GM12874 (cell line): ENCODE results near the gene CDHR3.

Source experiments
- TF ChIP-seq, protein P1 (sequence below): IDR thresholded peaks from 2 replicates; pipeline ENCODE4 v1.5.1; 2011; ENCODE audit warnings: low read depth, mild to moderate bottlenecking, control low read depth, low read length, moderate library complexity; ENCODE audit not compliant: insufficient read depth

Gene CDHR3

DNA sequence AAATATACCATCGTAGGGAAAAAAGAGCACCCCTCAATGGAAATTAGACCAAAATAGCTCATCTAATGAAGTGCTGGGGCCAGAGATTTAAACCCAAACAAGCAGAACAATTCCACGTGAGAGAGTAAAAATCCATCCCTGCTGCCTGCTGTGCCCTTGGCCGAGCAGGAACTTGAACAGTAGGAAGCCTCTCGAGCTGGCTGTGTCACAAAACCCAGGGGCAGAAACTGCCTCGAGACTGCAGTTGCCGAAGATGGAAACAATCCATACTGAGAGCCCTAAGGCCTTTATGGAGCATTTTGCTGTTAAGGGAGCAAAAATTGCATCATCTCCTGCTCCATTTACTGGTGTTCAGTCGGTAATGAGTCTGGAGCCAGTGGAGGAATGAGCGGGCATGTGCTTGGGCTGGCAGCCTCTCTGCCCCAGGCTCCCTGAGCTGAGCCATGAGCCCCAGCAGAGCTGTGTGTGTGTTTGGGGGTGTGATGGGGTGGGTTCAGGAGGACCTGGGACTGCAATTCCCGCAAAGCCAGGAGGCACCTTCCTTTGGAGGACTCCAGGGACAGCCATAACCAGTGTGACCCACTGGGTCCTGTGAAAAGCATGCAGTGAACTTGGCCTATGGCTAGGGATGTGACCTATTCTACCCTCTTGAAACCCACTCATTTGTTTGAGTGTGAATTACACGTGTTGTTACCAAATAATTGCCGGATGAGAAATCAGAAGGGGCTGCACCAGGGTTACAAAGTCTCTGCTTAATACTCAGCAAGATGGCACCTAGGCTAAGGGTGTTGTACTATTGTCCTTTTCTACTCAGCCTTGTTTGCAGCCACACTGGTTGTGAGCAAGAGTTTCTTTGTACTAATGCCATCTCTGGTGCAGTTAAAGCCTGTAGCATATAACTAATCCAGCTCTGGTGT lies 58.3 kb downstream of the CDHR3 start:
- TF ChIP-seq, protein P1, sequence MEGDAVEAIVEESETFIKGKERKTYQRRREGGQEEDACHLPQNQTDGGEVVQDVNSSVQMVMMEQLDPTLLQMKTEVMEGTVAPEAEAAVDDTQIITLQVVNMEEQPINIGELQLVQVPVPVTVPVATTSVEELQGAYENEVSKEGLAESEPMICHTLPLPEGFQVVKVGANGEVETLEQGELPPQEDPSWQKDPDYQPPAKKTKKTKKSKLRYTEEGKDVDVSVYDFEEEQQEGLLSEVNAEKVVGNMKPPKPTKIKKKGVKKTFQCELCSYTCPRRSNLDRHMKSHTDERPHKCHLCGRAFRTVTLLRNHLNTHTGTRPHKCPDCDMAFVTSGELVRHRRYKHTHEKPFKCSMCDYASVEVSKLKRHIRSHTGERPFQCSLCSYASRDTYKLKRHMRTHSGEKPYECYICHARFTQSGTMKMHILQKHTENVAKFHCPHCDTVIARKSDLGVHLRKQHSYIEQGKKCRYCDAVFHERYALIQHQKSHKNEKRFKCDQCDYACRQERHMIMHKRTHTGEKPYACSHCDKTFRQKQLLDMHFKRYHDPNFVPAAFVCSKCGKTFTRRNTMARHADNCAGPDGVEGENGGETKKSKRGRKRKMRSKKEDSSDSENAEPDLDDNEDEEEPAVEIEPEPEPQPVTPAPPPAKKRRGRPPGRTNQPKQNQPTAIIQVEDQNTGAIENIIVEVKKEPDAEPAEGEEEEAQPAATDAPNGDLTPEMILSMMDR, result no peak

DNA sequence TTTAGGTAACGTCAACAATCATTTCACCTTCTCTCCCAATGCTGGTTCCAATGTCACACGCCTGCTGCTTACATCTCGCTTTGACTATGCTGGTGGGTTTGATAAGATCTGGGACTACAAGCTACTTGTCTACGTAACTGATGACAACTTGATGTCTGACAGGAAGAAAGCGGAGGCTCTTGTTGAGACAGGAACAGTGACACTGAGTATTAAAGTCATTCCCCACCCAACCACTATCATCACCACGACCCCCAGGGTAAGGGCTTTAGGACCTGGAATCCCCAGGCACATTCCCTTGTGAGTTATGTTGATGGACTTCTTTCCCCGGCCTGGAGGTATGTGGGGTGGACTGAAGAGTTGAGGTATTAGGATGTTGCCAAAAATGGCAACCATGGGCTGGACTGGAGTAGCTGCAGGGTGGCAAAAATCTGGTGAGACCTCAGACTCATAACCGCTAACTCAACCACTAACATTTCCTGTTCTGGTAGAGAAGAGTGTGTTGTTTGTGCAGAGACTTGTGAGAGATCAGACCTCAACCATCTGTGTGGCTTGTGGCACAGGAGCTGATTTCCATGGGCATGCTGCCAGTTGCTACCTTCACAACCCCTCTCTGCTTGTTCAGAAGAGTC lies 59.2 kb downstream of the CDHR3 start:
- TF ChIP-seq, protein P1, result no peak

DNA sequence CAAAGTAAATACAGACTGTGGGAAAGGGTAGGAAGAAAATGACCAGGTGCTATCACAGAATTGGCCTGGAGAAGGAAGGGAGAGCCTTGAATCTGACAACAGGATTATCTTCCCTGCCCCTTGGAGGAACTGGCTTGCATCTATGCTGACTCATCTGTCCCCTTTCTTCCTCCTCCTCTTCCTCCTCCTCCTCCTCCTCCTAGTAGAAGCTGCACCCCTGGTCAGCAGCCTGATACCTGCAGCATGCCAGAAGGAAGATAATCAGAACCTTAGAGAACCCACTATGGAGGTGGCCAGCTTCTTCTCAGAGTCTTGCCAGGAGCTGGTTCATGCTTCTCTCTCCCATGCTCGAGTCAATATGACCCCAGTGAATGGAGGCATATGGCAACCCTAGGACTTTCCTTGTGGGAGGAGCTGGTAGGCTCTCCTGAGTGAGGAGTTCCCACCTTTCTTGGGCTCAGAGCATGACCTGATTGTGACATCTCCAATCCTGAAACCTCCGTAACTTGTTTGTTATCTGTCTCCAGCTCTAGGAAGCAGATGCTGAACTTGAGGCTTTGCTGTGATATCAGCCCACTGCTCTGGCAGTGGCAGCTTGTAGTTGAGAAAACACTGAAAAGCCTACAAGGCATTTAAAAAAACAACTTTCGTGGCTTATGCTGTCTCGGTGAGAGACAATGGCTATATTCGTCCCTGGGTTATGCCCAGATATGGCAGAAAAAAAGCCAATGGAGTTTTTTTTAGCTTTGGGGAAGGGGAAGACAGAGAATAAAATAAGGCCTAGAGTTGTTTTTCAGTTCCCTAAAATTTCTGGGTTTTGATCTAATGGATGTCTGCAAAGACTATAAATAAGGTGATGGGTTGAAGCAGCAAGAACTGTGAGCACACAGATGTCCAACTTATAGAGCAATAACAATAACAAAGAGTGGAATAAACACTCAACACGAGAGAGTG lies 60.6 kb downstream of the CDHR3 start:
- TF ChIP-seq, protein P1, result no peak

DNA sequence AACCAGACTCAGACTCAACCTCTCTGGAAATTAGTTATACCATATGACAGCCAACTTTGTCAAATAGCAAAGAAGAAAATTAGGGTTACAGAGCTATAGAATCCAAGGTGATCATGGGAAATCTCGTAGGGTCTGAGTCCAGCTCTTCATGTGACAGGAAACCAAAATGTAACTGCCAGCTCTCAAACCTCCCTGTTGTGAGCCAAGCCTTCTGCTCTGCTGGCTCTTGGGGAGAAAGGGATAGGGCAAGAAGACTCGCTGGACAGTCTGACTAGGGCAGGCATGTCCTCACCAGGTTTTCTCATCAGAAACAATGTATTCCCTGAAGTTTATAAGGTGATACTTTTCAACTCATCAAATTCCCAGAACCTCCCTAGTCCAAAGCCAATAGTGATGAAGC lies 63.0 kb downstream of the CDHR3 start:
- TF ChIP-seq, protein P1, result no peak

DNA sequence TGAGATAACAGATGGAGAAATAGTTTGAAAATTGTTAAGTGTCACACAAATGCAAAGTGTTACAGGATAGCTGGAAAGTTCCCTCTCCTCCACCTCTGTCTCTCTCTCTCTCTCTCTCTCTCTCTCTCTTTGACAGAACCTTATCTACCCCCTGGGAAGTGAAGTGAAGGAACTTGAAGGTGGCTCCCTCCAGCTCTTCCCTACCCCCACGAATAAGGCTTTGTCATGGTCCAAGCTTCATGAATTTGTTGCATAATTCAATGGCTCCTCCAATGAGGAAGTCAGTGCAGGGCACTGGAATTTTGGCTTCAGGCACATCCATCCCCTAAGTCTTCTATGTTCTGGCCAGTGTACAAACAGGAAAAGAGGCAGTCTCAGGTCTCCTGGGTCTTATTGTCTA lies 66.4 kb downstream of the CDHR3 start:
- TF ChIP-seq, protein P1, result no peak

DNA sequence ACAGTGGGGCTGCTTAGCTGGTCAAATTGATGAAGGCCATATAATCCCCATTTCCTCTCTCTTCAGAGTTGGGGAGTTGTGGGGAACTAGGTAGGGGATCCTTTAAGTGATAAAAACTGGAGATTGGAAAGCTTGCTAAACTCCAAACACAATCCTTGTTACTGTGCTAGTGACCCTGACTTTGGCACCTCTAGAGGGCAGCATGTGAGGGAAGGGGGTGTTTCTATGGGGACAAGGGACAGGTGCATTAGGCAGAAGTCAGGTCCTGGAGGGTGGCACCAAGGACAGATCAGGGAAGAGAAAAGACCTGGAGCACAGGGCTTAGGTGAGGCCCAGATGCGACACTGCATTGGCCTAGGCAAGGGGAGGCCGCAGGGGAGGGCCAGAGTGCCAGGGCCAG lies 66.9 kb downstream of the CDHR3 start:
- TF ChIP-seq, protein P1, result peak; percentile 22; the same call in 1 of the 2 replicates
